GM13976 (cell line): ENCODE measurements around the gene USP53.
A peak's percentile ranks its signal among the peaks of the same experiment; 100 is the strongest.

Source experiments
- DNase-seq: peaks from one replicate; pipeline ENCODE4 v3.0.0; 2012; ENCODE audit warnings: low spot score
- in situ Hi-C: fragments of 300-500 bp; cut with MboI; formaldehyde crosslinking; loops from one replicate; pipeline ENCODE4 v1.12.0; 2022; ENCODE audit warnings: low sequenced_read_pairs, mixed read lengths, inconsistent platforms; ENCODE audit not compliant: unreplicated experiment
- TF ChIP-seq, protein P1 (sequence below): IDR thresholded peaks from 2 replicates; pipeline ENCODE4 v1.5.1; 2012; ENCODE audit warnings: borderline replicate concordance, mild to moderate bottlenecking; ENCODE audit not compliant: insufficient read depth; ENCODE audit errors: extremely low read depth, missing control alignments, control extremely low read depth

The USP53 gene

DNA sequence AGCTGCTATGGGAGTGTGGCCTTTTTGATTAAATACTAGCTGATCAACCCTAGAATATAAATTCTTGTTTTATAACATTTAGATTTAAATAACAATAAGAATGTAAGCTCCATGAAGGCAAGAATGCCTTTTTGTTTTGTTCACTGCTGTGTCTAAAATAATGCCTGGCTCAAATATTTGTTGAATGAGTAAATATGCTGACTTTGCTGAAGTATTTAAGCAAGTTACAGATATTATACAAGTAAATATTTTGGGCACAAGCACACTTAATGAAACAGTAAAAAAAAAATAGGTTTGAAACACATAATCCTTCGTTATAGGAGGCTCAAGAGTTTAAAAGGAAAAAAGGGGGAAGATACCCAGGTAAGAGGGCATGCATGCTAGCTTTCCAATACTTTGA lies 85.3 kb downstream of the USP53 start:
- no peak for DNase-seq
- TF ChIP-seq, protein P1, sequence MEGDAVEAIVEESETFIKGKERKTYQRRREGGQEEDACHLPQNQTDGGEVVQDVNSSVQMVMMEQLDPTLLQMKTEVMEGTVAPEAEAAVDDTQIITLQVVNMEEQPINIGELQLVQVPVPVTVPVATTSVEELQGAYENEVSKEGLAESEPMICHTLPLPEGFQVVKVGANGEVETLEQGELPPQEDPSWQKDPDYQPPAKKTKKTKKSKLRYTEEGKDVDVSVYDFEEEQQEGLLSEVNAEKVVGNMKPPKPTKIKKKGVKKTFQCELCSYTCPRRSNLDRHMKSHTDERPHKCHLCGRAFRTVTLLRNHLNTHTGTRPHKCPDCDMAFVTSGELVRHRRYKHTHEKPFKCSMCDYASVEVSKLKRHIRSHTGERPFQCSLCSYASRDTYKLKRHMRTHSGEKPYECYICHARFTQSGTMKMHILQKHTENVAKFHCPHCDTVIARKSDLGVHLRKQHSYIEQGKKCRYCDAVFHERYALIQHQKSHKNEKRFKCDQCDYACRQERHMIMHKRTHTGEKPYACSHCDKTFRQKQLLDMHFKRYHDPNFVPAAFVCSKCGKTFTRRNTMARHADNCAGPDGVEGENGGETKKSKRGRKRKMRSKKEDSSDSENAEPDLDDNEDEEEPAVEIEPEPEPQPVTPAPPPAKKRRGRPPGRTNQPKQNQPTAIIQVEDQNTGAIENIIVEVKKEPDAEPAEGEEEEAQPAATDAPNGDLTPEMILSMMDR: no peak
- in situ Hi-C loops: loop anchor here (10.0 to 25.0 kb wide), 2 partner anchors 83 to 260 kb away; partner anchors contain the start of gene USP53

DNA sequence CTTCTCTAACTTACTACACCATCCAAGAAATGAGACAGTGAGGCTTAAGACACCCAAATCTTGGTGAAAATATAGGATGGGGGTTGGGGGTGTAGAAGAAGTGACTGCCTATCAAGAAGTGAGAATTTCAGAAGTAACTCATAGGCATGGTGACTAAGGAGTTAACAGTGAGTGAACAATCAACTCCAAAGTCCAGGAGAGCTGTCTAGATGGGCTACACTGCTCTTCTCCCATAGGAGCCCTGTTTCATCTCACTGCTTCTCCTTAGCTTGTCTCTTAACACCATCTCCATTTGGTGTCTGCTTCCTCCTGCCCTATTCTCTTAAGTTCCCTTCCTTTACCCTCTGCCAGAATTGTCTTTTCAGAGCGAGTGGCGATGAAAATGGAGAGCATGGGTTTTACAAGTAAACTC lies 86.8 kb downstream of the USP53 start:
- peak; percentile 8 for DNase-seq
- TF ChIP-seq, protein P1: no peak
- in situ Hi-C loops: loop anchor here (10.0 to 25.0 kb wide), 2 partner anchors 84 to 262 kb away; partner anchors contain the start of gene USP53

DNA sequence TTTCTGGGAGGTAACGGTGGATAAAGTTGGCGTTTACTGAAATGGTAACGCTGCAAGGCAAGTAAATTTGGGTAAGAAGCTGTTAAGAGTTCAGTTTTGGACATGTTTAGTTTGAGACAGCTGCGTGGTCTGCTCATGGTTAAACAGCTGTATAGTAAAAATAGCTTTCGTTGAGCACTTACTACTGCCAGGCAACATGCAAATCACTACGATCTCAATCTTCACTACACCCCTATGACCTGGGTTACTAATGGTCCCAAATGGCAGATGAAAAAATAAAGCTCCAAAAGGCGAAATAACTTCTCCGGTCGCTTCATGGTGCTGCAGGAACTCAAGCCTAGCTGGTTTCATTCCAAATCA lies 87.2 kb downstream of the USP53 start:
- peak; percentile 40 for DNase-seq
- TF ChIP-seq, protein P1: no peak
- in situ Hi-C loops: loop anchor here (10.0 to 25.0 kb wide), 4 partner anchors 85 to 488 kb away; partner anchors contain the start of gene USP53

DNA sequence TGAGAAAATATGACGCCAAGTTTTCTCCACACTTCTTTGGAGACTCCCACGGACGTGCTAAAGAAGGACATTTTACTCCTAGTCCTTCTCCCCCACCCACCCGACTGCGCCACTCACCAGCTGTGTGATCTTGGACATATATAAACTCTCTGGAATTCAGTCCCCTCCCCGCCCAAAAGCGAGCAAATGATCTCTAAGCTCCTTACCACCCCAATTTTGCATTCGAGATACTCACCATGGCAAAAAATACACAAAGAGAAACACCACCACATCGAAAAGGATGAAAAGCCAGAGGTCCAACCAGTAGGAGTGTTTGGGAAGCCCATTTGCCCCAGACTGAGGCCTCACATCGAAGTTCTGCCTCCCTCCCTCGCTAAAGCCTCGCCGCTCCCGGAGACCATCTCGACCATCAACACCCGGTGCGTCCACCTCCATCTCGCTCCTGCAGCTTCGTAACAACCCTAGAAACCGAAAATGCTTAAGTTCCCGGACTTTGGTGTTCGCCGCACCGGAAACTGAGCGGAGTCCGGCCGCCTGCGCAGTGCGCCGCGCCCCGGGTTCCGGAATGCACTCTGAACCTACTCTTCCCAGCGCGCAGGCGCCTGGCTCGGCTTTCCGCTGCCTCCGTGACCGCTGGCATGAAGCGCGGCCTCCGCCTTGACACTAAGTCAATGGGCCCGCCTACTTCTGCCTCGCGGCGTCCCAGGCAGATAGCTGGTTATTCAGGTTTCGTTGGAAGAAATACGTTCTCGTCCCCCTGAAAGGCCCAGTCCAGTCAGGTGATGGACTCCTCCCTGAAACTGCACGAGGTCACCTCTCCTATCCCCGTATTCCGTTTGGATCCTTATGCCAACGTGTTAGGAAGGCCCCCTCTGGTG lies 87.8 kb downstream of the USP53 start:
- TF ChIP-seq, protein P1: no peak
- in situ Hi-C loops: loop anchor here (10.0 to 25.0 kb wide), 2 partner anchors 184 to 487 kb away; no protein-coding TSS in a partner anchor
- DNase-seq: peak; percentile 90

DNA sequence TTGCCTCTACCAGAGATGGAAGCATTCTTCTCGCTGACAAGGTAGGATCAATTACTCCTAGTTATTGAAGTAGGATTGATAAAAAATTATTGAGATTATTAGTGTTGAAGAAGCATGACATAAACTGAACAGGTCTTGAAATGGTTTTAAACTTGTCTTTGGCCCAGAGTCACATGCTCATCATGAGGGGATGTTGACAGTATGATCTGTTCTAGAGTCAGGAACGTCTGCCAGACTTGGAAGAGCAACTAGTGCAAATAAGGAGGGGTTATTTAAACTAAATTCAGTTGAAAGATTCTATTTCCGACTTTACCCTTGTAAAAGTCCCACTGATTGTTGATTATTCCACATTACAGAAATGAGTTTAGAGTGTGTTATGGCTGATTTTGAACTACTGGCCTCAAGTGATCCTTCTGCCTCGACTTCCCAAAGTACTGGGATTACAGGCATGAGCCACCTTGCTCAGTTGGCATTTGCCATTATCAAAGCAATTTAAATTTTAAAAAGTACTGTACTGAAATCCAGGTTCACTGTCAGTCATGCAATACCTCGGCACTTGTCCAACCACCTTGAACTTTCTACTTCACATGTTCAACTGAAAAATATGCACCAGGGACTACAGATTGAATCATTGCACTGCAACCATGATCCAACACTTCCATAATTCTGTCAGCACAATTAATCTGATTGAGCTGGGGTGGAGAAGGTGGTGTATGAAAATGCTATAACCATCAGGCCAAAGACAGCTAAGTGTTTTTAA lies 89.7 kb downstream of the USP53 start:
- in situ Hi-C loops: loop anchor here (10.0 to 25.0 kb wide), 2 partner anchors 183 to 485 kb away; no protein-coding TSS in a partner anchor
- TF ChIP-seq, protein P1: no peak
- no peak for DNase-seq

DNA sequence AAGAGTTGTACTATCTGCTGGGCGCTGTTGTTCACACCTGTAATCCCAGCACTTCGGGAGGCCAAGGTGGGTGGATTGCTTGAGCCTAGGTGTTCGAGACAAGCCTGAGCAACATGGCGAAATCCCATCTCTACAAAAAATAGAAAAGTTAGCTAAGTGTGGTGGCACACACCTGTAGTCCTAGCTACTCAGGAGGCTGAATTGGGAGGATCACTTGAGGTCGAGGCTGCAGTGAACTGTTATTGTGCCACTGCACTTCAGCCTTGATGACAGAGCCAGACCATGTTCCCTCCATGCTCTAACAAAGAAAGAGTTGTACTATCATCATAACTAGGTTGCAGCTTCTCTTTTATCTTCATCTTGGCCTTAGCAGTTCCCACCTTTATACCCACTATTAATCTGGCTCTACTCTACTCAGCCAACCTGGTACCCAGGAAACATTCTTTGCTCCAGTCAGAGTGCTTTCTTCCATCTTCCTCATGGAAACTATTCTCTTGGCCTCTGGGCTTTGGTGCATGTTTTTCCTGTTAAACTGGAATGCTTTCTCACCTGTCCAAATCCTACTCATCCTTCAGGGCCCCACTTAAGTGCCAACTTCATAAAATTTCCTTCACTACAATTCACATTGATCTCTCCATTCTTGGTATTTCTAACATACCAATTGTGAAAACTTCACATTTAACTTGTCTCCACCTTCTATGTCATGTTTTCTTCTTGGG lies 91.2 kb downstream of the USP53 start:
- in situ Hi-C loops: loop anchor here (10.0 to 25.0 kb wide), 2 partner anchors 181 to 484 kb away; no protein-coding TSS in a partner anchor
- no peak for DNase-seq
- TF ChIP-seq, protein P1: no peak
